ENCODE results near the gene CDIP1. TPM values are rescaled to one million over a fixed set of nuclear protein-coding genes. Genes with fewer than 3 reads are reported as not detected.
A peak's percentile ranks its signal among the peaks of the same experiment; 100 is the strongest.

The CDIP1 gene
- polyA plus RNA-seq, 4 donors, result 26.4 to 35.3 (median 31.6) TPM

- peak in 1 of 4 donors; percentile 35 for DNase-seq (ENCODE audit: low read depth in 4 of 4, low spot score in 3 of 4)
These were observed 20.5 kb downstream of the CDIP1 start for GRCh38 chr16:4517812-4518680.

- DNase-seq (ENCODE audit: low read depth in 4 of 4, low spot score in 3 of 4), result no peak
These were observed 22.9 kb downstream of the CDIP1 start for GRCh38 chr16:4515611-4516233.

GRCh38 chr16:4514606-4515005 lies 24.0 kb downstream of the CDIP1 start:
- no peak for DNase-seq (ENCODE audit: low read depth in 4 of 4, low spot score in 3 of 4)

- DNase-seq (ENCODE audit: low read depth in 4 of 4, low spot score in 3 of 4), result no peak
These were observed 24.7 kb downstream of the CDIP1 start for GRCh38 chr16:4513881-4514280.

- DNase-seq (ENCODE audit: low read depth in 4 of 4, low spot score in 3 of 4), result no peak
These were observed 25.3 kb downstream of the CDIP1 start for GRCh38 chr16:4513086-4513860.

GRCh38 chr16:4512473-4512872 lies 26.1 kb downstream of the CDIP1 start:
- DNase-seq (ENCODE audit: low read depth in 4 of 4, low spot score in 3 of 4), result no peak

GRCh38 chr16:4511441-4512082 lies 27.0 kb downstream of the CDIP1 start:
- DNase-seq (ENCODE audit: low read depth in 4 of 4, low spot score in 3 of 4), result no peak

GRCh38 chr16:4510747-4511426 lies 27.7 kb downstream of the CDIP1 start:
- no peak for DNase-seq (ENCODE audit: low read depth in 4 of 4, low spot score in 3 of 4)

- no peak for DNase-seq (ENCODE audit: low read depth in 4 of 4, low spot score in 3 of 4)
These were observed 28.4 kb downstream of the CDIP1 start for GRCh38 chr16:4510131-4510530.

- DNase-seq (ENCODE audit: low read depth in 4 of 4, low spot score in 3 of 4), result no peak
These were observed 29.2 kb downstream of the CDIP1 start for GRCh38 chr16:4509420-4509819.

- DNase-seq (ENCODE audit: low read depth in 4 of 4, low spot score in 3 of 4), result no peak
These were observed 29.8 kb downstream of the CDIP1 start for GRCh38 chr16:4508806-4509205.

GRCh38 chr16:4507588-4508345 lies 30.8 kb downstream of the CDIP1 start:
- no peak for DNase-seq (ENCODE audit: low read depth in 4 of 4, low spot score in 3 of 4)

- peak in 2 of 4 donors; percentile 29 to 48 for DNase-seq (ENCODE audit: low read depth in 4 of 4, low spot score in 3 of 4)
These were observed 32.1 kb downstream of the CDIP1 start for GRCh38 chr16:4506450-4506849.

GRCh38 chr16:4505356-4506147 lies 33.0 kb downstream of the CDIP1 start:
- DNase-seq (ENCODE audit: low read depth in 4 of 4, low spot score in 3 of 4), result no peak

GRCh38 chr16:4501071-4501478 lies 37.5 kb downstream of the CDIP1 start:
- DNase-seq (ENCODE audit: low read depth in 4 of 4, low spot score in 3 of 4), result no peak

GRCh38 chr16:4500272-4500671 lies 38.3 kb downstream of the CDIP1 start:
- no peak for DNase-seq (ENCODE audit: low read depth in 4 of 4, low spot score in 3 of 4)

- no peak for DNase-seq (ENCODE audit: low read depth in 4 of 4, low spot score in 3 of 4)
These were observed 39.4 kb downstream of the CDIP1 start for GRCh38 chr16:4499196-4499555.

GRCh38 chr16:4498546-4499195 lies 39.9 kb downstream of the CDIP1 start:
- no peak for DNase-seq (ENCODE audit: low read depth in 4 of 4, low spot score in 3 of 4)
